ENCODE results near the gene KRTAP10-9.
"Not testable (repeated sequence)": the region's sequence is repeated elsewhere in the genome, so short reads cannot be mapped to it uniquely, and the experiment has no call there.

KRTAP10-9 gene

GRCh38 chr21:44639331-44639655 lies 12.4 kb downstream of the KRTAP10-9 start:
- DNase-seq (ENCODE audit: low spot score): no peak

DNA sequence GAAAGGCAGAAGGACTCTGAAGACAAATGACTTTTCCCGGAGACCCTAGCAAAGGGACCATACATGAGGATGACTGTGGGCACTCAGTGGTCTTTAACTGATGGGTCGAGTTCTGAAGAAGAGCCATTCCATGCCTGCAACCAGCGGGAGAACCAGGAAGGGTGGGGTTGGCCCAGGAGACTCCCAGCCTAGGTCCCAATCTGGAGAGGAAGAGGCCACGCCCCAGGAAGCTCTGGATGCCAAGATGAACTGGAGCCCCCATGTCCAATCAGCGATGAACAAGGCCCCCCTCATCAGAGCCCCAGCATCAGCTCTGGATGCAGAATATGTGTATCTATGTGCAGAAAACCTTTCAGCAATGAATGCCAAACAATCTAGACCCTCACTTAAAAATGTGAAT lies 13.9 kb downstream of the KRTAP10-9 start:
- DNase-seq (ENCODE audit: low spot score): no peak

GRCh38 chr21:44643741-44644310 lies 16.9 kb downstream of the KRTAP10-9 start:
- no peak for DNase-seq (ENCODE audit: low spot score)

- no peak for DNase-seq (ENCODE audit: low spot score)
Observed at GRCh38 chr21:44644878-44645277, 18.0 kb downstream of the KRTAP10-9 start.

GRCh38 chr21:44646366-44647221 lies 19.7 kb downstream of the KRTAP10-9 start, which contains the start of gene KRTAP10-11:
Gene KRTAP10-11 (plus strand): TSS chr21:44646414. CDS start chr21:44646459, 45 bp downstream.
- not testable (repeated sequence) for DNase-seq (ENCODE audit: low spot score)

DNA sequence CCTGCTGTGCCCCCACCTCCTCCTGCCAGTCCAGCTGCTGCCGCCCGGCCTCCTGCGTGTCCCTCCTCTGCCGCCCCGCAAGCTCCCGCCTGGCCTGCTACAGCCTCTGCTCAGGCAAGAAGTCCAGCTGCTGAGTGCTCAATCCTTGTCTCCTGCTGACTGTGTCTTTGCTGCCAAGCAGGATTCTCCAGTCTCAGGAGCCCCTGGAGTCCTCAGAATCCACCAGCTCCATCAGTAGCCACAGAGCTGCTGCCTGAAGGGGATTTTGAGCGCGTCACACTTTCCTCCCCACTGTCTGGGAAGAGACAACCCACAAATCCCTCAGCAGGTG lies 20.3 kb downstream of the KRTAP10-9 start:
- no peak for DNase-seq (ENCODE audit: low spot score)

GRCh38 chr21:44648557-44649311 lies 21.8 kb downstream of the KRTAP10-9 start:
- DNase-seq (ENCODE audit: low spot score): no peak

GRCh38 chr21:44649521-44650100 lies 22.7 kb downstream of the KRTAP10-9 start:
- no peak for DNase-seq (ENCODE audit: low spot score)

- DNase-seq (ENCODE audit: low spot score): no peak
Observed at GRCh38 chr21:44650265-44650972, 23.5 kb downstream of the KRTAP10-9 start.

DNA sequence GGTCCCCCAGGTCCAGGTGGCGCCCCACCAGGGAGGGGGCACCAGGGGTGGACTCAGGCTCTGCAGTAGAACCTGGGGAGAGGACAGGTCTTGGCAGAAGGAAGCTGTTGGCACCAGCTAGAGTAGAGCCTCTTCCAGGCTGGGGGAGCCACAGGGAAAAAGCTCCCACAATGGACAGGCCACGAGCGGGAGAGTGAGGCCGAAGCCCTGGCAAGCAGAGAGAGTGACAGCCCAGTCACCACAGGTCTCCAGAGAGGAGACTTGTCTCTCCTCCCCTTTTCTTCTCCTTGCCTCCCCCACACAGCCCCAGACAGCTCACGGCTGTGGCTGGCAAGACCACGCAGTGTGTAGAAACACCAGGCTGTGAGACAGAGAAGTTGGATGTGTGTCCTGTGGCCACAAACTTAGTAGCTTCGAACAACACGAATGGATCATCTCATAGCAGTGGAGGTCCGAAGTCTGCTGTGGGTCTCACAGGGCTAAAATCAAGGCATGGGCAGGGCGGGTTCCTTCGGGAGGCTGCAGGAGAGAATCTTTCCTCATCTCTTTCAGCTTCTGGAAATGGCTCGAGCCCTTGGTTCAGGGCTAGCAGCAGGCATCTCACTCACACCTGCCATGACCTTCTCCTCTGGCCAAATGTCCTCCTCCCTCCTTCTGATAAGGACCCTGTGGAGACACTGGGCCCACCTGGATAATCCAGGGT lies 24.2 kb downstream of the KRTAP10-9 start:
- DNase-seq (ENCODE audit: low spot score): no peak

DNA sequence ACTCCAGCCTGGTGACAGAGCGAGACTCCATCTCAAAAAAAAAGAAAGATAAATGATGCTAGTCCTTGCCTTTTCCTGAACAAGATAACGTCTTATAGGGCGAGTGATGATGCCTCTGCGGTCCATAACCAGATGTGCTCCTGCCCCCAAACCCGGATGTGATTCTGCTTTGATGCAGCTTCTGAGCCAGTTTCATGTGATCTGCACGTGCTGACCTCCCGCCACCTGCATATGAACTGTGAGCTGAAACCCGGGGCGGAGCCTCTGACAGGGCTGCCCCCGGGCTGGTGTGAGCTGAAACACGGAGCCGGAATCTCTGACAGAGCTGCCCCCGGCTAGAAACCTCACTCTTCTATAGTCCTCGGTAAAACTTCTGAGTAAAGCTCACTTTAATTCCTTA lies 26.2 kb downstream of the KRTAP10-9 start:
- no peak for DNase-seq (ENCODE audit: low spot score)

DNA sequence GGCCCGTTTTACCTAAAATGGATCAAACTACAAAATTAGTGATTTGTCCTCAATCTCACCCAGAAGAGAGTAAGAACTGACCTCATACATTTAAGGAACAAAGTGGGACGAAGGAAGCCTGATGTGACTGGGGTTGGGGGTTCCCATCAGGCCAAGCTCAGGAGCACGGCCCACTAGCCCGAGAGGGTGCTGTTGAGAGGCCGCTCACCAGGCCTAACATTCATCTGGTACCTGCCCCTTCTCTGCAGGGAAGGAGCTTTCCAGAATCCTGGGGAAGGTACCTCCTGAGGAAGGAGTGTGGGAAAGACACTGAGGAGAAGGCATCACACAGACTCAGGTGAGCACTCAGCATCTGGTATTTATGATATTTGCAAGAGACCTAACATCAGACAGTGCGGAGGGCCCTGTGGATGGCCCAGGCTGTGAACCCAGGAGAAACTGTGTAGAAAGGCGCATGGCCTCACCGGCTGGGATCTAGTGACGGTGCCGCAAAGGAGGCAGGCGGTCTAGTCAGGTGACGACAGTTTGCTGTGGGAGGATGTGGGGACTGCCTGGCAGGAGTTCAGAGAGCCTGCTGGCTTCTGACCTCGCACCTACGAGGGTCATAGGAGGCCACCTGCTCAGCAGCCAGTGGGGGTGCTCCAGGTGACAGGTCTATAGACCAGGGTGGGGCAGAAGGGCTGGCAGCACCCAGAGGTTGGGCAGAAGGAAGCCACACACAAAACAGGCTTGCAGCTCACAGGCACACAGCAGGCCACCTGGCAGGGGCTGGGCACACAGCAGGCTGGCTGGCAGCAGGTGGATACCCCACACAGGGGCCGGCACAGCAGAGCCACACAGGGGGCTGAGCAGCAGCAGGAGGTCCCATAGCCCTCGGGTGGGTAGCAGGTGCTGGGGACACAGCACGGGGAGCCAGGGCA lies 27.0 kb downstream of the KRTAP10-9 start:
- no peak for DNase-seq (ENCODE audit: low spot score)

DNA sequence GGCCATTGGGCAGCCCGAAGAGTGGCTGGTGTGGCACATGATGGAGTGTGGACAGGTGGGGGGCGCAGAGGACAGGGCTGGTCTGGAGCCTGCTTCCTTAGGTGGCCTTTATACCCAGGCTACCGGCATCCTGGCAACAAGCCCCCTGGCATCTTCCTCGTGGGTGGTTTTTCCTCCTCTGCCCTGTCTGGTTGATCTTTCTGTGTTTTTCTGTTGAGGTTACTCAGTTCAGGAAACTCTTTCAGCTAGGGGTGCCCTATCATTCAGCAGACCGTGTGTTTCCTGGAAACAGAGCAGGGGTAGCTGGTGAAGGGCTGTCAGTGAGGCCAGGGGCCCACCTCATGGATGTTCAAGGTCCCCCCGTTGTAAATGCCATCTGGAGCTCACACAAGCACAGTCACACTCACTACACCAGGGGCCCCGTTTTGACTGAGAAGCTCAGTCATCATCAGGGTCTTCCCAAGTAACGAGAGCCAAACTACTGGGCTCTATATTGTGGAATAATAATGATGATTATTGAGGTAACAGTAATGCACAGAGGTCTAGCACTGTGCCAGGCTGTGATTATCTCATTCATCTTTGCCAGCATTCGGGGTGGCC lies 27.8 kb downstream of the KRTAP10-9 start, which contains the start of gene KRTAP12-4:
Gene KRTAP12-4, minus strand, starts transcription at position 84 of the 600 bp plus-strand sequence. Its CDS starts 45 bp downstream, at position 39.
- DNase-seq (ENCODE audit: low spot score): no peak

- DNase-seq (ENCODE audit: low spot score): no peak
Observed at GRCh38 chr21:44656868-44657267, 30.0 kb downstream of the KRTAP10-9 start.

DNA sequence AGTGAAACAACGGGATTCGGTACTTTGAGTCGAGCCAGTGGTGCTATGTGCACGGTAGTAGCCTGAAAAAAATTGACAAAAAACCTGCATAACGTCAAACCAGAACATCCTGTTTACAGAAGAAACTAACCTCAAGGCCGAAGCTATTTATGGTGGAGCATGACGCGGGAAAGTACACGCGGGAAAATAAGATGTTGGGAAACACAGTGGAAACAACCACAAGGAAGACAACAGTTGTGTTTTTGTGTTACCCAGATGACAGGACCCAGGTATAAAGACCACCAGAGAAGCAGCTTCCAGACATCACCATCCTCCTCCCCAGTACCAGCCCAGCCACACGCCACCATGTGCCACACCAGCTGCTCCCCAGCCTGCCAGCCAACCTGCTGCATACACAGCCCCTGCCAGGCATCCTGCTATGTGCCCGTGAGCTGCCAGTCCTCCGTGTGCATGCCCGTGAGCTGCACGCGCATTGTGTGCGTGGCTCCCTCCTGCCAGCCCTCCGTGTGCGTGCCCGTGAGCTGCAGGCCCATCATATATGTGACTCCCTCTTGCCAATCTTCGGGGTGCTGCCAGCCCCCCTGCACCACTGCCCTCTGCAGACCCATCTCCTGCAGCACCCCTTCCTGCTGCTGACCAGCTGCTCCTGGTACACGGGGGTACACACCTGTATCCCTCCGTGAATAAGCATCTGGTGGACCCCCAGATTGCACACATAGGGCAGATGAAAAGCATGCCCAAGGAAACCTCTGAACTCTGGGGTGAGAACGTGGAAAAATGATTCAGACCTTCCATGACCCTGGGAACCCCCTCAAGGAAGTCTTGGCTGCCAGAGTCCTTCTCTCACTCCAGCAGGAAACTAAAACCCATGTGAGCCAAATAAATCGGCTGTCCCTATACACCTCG lies 31.0 kb downstream of the KRTAP10-9 start, which contains the start of gene KRTAP12-3:
Gene KRTAP12-3, plus strand, starts transcription at position 298 of the 906 bp plus-strand sequence. Its CDS starts 48 bp downstream, at position 346.
- peak; percentile 46 for DNase-seq (ENCODE audit: low spot score)

GRCh38 chr21:44658541-44658910 lies 31.6 kb downstream of the KRTAP10-9 start:
- DNase-seq (ENCODE audit: low spot score): no peak

DNA sequence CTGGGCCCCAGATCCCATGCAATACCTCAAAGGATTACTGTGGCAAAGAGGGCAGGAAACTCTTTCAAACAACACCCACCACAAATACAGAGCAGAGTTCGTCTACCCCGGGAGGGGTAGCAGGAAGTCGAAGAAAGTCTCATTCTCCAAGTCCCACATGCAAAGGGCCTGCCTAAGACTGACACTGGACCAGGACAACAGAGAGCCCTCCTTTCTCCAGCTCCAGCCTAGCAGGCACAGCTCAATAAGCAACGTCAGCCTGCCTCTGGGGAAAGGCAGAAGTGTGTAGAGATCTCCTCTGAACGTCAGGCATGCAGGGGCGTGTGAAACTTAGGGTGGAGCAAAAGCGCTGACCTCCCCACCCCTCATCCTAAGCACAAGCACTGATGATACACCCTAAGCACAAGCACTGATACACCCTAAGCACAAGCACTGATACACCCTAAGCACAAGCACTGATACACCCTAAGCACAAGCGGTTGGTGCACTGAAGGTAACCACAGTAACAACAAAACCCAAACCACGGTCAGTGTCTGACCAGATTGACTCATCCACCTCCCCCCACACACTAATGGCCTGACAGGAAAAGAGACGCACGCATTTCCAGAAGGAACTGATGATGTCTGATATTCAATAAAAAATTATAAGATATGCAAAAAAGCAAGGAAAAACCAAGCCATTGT lies 32.2 kb downstream of the KRTAP10-9 start:
- DNase-seq (ENCODE audit: low spot score): no peak

GRCh38 chr21:44661567-44661966 lies 34.7 kb downstream of the KRTAP10-9 start:
- not testable (repeated sequence) for DNase-seq (ENCODE audit: low spot score)

Data from activated CD4-positive, alpha-beta T cell treated with anti-CD3 and anti-CD28 coated beads, Interleukin-2, Interleukin-4, amounts not matched to agents 100 ng/mL and 50 ng/mL, durations not matched to agents 16 hours and 8 hours (primary cell).